ENCODE results near the gene HSD11B1.

Gene HSD11B1

GRCh38 chr1:209704584-209704983, at the start of gene HSD11B1:
Gene HSD11B1 (plus strand): TSS chr1:209704846. CDS start chr1:209704943, 97 bp downstream.
- no peak for DNase-seq

- no peak for DNase-seq
Measured at GRCh38 chr1:209655411-209656231, 49.0 kb upstream of the HSD11B1 start.

DNA sequence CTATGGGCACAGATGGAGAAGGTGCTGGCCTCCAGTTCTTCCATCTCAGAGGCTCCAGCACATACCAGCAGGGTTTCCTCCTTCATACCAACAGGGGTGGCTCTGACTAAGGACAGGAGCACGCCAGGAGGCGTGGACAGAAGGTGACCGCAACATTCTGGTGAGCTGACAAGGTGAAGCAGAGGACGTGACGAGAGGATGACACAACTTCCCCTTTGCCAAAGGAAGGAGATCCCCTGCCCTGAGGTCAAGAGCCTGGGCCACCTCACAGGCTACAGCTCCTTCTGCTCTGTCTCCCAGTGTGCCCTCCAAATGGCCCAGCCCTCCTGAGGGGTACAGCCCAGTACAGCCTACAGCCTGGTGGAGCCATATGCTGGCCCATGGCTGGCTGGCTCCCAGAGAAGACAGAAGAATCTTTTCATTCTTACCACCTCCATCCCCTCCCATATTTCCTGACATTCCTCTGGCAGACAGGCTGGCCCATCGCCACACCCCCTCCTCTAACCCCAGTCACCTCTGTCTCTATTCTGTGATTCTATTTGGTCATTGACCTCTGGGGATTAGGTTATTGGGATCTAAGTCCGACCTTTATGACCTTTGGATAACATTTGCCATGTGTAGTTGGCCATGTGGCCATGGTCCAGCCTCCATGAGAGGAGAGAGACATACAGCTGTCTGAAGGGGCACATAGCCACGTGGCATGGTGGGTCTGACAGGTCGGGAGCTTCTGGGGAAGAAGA, 47.3 kb upstream of the HSD11B1 start:
- no peak for DNase-seq

DNA sequence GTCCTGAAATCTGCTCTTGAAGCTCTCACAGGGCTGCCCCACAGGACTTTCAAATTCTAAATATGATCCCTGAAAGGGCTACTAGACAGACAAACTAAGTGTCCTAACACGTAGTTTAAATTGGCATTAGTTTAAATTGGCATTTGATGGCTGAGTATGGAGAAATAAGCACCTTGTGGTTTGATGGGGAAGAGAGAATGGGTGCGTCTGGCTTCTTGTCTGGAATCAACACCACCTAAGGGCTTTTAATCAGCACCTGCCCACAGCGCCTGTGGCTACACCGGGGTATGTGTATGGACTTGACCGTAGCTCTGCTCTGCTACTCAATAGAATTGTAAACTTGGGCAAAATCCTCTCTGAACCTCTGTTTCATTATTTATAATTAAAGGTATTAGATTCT, 46.7 kb upstream of the HSD11B1 start:
- no peak for DNase-seq

DNA sequence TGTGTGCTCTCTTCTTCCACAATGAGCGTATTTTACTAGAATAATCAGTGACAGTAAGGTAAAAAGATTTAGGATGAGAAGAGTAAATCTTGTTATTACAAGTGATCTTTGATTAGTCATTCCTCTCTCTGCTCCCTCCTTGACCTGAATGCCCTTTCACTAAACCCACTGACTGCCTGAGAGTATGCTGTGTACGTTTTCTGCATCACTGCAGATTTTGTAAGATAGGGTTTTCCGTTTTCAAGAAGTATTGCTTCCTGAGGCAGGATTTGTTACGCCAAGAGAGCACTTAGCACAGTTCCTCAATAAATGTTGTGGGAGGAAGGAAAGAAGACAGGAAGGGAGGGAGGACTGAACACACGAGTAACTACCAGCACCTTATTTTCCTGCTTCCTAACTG, 44.7 kb upstream of the HSD11B1 start:
- DNase-seq: no peak

GRCh38 chr1:209661071-209661470, 43.6 kb upstream of the HSD11B1 start:
- DNase-seq: no peak

DNA sequence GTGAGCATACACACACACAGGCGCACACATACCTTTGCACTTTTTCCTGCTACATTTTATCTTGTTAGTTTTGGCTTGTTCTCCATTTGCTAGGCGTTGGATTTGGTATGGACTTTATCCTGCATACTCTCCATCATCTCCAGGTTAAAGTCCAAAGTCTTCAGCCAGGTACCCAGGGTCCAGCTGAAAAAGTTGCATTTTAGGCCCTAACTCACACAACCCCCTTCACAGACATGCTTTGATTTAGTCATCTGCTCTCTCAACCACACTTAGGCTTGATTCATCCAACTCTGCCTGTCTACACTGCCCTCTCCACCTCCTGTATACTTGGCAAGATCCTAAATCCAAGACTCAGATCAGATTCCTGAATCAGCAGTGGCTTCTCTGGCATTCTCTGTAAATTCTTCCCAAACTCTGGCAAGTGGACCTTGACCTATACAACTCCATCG, 41.7 kb upstream of the HSD11B1 start:
- no peak for DNase-seq

DNA sequence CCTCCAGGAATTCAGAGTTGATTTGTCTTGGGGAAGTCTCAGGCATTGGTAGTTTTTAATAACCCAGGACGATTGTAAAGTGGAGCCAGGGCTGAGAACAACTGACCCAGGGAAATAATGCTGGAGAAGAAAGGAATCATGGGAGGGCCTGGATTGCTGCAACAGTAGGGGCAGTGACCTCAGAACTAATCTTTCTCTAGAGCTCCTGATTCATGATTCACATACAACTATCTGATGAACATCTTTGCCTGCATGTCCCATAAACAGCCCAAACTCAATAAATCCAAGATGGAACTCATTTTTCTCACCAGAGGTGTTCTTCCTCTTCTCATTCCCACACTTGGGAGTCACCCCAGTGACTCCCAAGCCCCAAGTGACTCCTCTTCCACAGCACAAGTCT, 37.5 kb upstream of the HSD11B1 start:
- DNase-seq: no peak

DNA sequence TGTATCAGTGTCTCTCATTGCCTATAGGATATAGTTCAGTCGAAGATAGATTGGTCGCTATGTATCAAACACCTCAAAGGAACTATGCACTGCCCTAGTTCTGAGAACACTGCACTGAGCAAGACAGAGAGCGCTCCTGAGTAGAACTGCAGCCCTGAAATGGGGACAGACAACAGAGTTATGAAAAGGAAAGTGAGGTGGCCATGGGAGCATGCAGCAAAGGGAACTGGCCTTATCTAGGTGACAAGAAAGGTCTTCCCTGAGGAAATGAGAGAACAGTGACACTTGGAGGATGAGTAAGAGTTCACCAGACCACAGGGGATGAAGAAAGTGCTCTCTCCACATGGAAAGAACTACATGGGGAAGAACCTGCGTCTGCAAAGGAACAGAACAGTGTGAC, 36.9 kb upstream of the HSD11B1 start:
- no peak for DNase-seq

DNA sequence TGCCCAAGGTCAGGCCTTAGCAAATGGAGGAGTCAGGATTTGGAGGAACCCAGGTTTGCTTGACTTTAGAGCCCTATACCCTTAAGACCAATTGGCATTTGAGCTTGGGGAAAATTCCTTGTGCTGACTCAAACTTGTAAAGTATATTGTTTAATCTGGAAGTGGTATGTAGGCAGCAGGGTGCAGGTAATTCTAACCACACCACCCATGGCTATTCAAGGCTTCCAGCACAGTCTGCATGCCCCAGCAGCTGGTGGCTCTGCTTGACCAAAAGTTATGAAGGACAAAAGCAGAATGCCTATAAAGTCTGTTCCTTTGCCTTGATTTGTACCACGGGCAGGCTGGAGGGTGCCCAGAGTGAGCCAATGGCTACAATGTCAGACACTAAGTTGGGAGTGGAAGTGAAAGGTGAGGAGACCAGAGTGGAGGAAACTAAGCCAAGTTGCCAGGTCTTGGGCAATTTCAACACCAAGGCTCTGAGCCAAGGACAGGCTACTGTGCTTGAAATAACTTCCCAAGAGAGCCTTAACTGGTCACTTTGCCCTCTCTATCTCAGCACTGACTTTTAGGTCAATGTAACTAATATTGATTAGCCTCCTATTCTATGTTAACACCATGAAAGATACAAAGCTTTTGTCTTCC, 34.1 kb upstream of the HSD11B1 start:
- no peak for DNase-seq

DNA sequence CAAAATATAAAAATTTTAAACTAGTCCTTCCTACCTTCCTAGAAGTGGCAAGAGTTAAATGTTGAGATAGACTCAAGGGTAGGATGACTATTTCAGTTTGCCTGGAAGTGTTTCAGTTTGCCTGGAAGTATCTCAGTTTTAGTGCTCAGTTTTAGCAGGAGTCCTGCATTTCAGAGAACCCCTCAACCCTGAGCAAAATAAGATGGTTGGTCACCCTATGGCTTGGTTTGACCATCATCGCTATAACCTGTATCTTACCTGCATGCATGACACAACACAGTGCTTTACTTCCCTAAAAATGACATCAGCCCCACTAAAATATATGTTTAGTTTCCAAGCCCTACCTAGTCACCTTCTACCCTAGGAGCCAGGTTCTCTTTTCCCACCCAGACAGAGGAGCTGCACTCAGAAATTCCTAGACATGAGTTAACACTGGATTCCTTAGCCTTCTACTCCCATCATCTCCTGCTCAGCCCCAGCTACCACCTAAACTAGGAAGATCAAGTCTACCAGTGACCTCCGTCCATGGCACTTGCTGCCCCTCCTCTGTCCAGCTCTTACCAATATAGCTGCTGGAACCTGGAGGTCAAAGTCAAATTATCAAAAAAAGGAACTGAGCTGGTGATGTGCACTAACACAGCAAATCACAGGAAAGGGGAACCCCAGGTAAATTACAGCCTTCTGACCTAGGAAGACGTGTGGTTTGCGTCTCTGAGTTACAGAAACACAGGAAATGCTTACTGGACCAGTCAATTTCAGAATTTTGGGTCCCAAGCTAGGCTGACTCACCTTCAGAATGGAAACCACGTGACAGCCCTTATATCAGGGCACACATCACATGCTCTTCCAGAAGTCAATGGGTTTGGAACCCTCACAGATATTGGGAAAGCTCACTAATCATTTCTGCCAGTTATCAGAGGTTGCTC, 31.7 kb upstream of the HSD11B1 start:
- no peak for DNase-seq

DNA sequence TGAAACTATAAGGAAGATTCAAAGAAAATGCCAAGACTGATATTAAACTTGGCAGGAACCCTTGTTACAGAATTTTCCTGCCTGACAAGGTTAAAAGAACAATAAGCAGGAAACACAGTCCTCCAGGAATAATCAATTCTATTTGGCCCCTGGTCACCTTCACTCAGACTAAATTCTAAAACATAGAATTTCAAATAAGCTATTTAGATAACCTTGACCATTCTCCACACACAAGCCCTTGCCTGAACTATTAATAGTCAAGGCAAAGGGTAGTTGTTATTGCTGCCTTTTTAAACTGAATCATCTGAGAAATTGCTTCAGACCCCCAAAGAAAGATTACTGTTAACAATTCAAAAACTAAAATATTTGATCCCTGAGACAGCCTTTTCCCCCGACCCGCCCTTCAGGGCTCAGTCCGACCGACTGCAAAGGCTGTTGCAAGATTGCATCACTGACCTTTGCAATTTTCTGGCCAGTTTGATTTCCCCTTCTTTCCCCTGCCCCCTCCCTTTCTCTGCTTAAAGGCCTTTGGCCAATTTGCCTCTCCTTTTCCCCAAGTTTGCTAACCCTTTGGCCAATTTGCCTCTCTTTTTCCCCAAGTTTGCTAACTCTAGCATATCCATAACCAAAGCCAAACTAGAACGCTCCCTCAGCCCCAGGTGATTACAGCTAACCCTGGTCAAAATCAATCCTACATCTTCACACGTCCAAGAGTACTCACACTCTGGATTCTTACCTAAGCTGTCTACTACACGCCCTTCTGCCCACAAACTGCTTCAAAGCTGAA, 30.8 kb upstream of the HSD11B1 start:
- DNase-seq: no peak

DNA sequence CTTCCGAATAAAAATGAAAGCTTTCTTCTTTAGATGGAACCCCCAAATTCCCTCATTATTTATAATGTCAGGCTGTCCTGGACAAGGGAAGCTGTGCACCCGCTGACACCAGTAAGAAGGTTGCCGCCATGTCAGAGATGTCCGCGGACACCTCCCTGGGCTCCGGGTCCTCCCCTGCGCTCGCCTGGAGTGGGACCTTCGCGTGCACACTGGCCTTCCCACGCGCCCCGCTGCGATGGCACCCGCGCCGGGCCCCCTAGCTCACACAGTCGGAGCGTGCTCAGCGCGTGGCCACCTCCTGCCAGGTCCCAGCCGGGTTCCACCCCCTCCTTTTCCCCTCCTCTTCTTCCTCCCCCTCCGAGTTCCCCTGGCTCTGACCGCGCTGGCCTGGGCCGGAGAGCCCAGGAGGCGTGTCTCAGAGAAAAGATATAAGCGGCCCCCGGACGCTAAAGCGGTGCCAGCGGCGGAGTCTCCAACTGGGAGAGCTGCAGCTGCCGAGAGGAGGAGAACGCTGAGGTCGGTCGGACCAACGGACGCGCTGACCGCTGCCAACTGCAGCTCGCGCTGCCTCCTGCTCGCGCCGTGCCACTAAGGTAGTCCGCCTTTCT, 29.6 kb upstream of the HSD11B1 start, which contains the start of gene G0S2:
Gene G0S2, plus strand, starts transcription at position 456 of the 608 bp plus-strand sequence. CDS start 273 bp downstream, outside the sequence.
- DNase-seq: no peak

- no peak for DNase-seq
Measured at GRCh38 chr1:209675565-209676154, 29.0 kb upstream of the HSD11B1 start.

- no peak for DNase-seq
Measured at GRCh38 chr1:209678981-209679539, 25.6 kb upstream of the HSD11B1 start.

- DNase-seq: no peak
Measured at GRCh38 chr1:209685821-209686220, 18.8 kb upstream of the HSD11B1 start.

DNA sequence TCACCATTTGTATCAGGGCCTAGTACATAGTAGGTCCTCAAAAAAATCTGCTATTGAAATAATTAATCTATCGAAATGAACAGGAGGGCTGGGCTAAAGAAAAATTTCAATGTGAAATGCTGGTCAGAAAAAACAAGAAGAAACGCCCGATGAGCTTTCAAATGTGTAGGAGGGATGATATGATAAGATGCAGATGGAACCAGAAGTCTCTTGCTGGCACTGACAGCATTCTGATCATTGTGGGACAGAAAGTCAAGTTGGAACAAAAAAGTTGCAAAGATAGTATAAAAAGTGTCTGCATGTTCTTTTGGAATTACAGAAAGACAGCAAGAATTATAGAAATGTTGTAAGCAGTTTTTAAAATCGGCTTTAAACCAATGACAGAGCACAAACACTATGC, 18.3 kb upstream of the HSD11B1 start:
- DNase-seq: no peak

DNA sequence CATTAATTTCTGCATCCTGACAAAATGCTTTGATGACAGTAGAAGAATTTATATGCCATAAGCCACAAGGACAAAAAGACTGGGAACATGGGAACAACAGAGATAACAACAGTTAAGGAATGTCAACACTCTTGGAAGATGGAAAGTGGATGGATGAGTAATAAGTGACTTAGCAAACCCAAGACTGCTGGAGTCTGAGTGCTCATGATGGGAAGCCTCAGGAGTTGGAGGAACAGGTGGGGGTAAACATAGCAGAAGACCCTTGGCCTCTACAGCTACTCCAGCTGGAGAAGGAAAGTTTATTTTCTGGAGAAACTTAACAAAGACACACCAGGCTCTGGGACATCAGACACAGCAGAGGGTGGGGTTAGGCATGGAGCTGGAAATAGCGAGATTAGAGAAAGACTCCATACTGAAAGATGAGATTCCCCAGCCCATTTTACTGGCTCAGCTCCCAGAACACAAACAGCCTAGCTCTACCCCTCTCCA, 15.9 kb upstream of the HSD11B1 start:
- no peak for DNase-seq

DNA sequence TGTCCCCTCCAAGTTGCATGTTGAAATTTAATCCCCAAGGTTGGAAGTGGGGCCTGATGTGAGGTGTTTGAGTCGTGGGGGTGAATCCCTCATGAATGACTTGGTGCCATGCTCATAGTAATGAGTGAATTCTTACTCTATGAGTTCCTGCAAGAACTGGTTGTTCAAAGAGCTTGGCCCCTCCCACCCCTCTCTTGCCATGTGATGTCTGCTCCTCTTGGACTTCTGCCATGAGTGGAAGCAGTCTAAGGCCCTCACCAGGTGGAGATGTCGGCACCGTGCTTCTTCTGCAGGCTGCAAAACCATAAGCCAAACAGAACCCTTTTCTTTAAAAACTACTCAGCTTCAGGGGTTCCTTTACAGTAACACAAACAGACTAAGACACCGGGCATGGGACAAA, 15.2 kb upstream of the HSD11B1 start:
- peak; percentile 52 for DNase-seq

- DNase-seq: no peak
Measured at GRCh38 chr1:209691237-209691636, 13.4 kb upstream of the HSD11B1 start.
